Liver (tissue), 9 donors: ENCODE results near the gene TBC1D12. TPM values are rescaled to one million over a fixed set of nuclear protein-coding genes. Genes with fewer than 3 reads are reported as not detected.

Source experiments
- DNase-seq: peaks from one replicate; pipeline ENCODE4 v3.0.0-alpha.2; 2017; ENCODE audit warnings: low spot score
- H3K27ac ChIP-seq, 2 donors: one replicate each; pipeline ENCODE4 v1.7.0; 2013; ENCODE audit warnings: inconsistent platforms in 2 of 2, low read length in 2 of 2, control low read depth in 1 of 2, low read depth in 1 of 2, mild to moderate bottlenecking in 1 of 2
- H3K27me3 ChIP-seq, 4 donors: one replicate each; pipeline versions ENCODE4 v1.6.1 to v1.7.0; 2013; ENCODE audit warnings: low read length in 3 of 4, inconsistent platforms in 1 of 4, mild to moderate bottlenecking in 1 of 4, moderate library complexity in 1 of 4; ENCODE audit not compliant: control insufficient read depth in 4 of 4, insufficient read depth in 4 of 4
- H3K36me3 ChIP-seq, 4 donors: one replicate each; pipeline versions ENCODE4 v1.6.1 to v1.7.0; 2013; ENCODE audit warnings: low read length in 3 of 4, mild to moderate bottlenecking in 3 of 4, low read depth in 1 of 4, moderate library complexity in 1 of 4; ENCODE audit not compliant: control insufficient read depth in 4 of 4, insufficient read depth in 3 of 4
- H3K4me1 ChIP-seq, 4 donors: one replicate each; pipeline versions ENCODE4 v1.6.1 to v1.7.0; 2013; ENCODE audit warnings: low read length in 3 of 4, mild to moderate bottlenecking in 3 of 4, moderate library complexity in 1 of 4; ENCODE audit not compliant: control insufficient read depth in 4 of 4, insufficient read depth in 4 of 4
- H3K4me3 ChIP-seq, 3 donors: one replicate each; pipeline versions ENCODE4 v1.6.1 to v1.7.0; 2013; ENCODE audit warnings: low read length in 3 of 3, control low read depth in 1 of 3, low read depth in 1 of 3, mild to moderate bottlenecking in 1 of 3
- H3K9ac ChIP-seq, 2 donors: one replicate each; pipeline ENCODE4 v1.7.0; 2013; ENCODE audit warnings: low read length in 2 of 2, mild to moderate bottlenecking in 2 of 2, moderate library complexity in 2 of 2, control low read depth in 1 of 2, low read depth in 1 of 2
- H3K9me3 ChIP-seq, 4 donors: one replicate each; pipeline versions ENCODE4 v1.6.1 to v1.7.0; 2013; ENCODE audit warnings: low read length in 3 of 4; ENCODE audit not compliant: control insufficient read depth in 4 of 4
- ATF3 ChIP-seq: IDR thresholded peaks from 2 replicates; pipeline ENCODE4 v1.6.1; 2016; ENCODE audit warnings: antibody characterized with exemption
- EGR1 ChIP-seq, 2 donors: IDR thresholded peaks; 2 replicates each; pipeline ENCODE4 v1.6.1; 2016 to 2018; ENCODE audit warnings: antibody characterized with exemption in 2 of 2, low read depth in 2 of 2
- FOXA1 ChIP-seq: IDR thresholded peaks from 2 replicates; pipeline ENCODE4 v1.6.1; 2016; ENCODE audit warnings: antibody characterized with exemption
- FOXA2 ChIP-seq: IDR thresholded peaks from 2 replicates; pipeline ENCODE4 v1.6.1; 2016; ENCODE audit warnings: antibody characterized with exemption
- GABPA ChIP-seq, 2 donors: IDR thresholded peaks in 1 of 2; conservative IDR thresholded peaks in 1 of 2; 2 replicates each; pipeline ENCODE4 v1.6.1; 2016; ENCODE audit warnings: antibody characterized with exemption in 2 of 2, mild to moderate bottlenecking in 1 of 2, moderate library complexity in 1 of 2
- HNF4A ChIP-seq, 2 donors: conservative IDR thresholded peaks; 2 replicates each; pipeline ENCODE4 v1.6.1; 2016; ENCODE audit warnings: antibody characterized with exemption in 2 of 2, mild to moderate bottlenecking in 2 of 2
- HNF4G ChIP-seq: IDR thresholded peaks from 2 replicates; pipeline ENCODE4 v1.6.1; 2016; ENCODE audit warnings: antibody characterized with exemption
- JUND ChIP-seq, 2 donors: IDR thresholded peaks; 2 replicates each; pipeline ENCODE4 v1.6.1; 2016; ENCODE audit warnings: antibody characterized with exemption in 2 of 2
- NR2F2 ChIP-seq: IDR thresholded peaks from 2 replicates; pipeline ENCODE4 v1.6.1; 2016; ENCODE audit warnings: antibody characterized with exemption
- RAD21 ChIP-seq, 2 donors: IDR thresholded peaks; 2 replicates each; pipeline ENCODE4 v1.6.1; 2016; ENCODE audit warnings: antibody characterized with exemption in 2 of 2, mild to moderate bottlenecking in 2 of 2
- RXRA ChIP-seq, 2 donors: IDR thresholded peaks; 2 replicates each; pipeline ENCODE4 v1.6.1; 2017 to 2018; ENCODE audit warnings: antibody characterized with exemption in 2 of 2, mild to moderate bottlenecking in 1 of 2
- SP1 ChIP-seq: IDR thresholded peaks from 2 replicates; pipeline ENCODE4 v1.6.1; 2018; ENCODE audit warnings: antibody characterized with exemption, mild to moderate bottlenecking
- TAF1 ChIP-seq: conservative IDR thresholded peaks from 2 replicates; pipeline ENCODE4 v1.6.1; 2016; ENCODE audit warnings: antibody characterized with exemption, mild to moderate bottlenecking
- YY1 ChIP-seq: IDR thresholded peaks from 2 replicates; pipeline ENCODE4 v1.6.1; 2016; ENCODE audit warnings: antibody characterized with exemption, mild to moderate bottlenecking
- WGBS: extraction: QIAGEN DNeasy Blood & Tissue Kit; methylation state at CpG from one replicate; pipeline ENCODE4 v1.1.7; 2013; 5-methylcytosine and 5-hydroxymethylcytosine counted together
- polyA plus RNA-seq, 2 donors: library from polyadenylated mRNA; stranded (reverse) in 1 of 2; unstranded in 1 of 2; fragments of 200-250 nt in 1 of 2; fragments of >200 nt in 1 of 2; fragmentation: Nextera tagmentation in 1 of 2; extraction: Ambion mirVana in 1 of 2; gene quantifications; one replicate each; pipeline versions ENCODE4 v1.2.1 to v1.2.3, GENCODE V29; 2013 to 2015
- total RNA-seq, 2 donors: library from RNA; depleted of rRNA; stranded (reverse); fragments of >200 nt; gene quantifications; one replicate each; pipeline ENCODE4 v1.2.3, GENCODE V29; 2014
- TF ChIP-seq, protein P1 (sequence below): fragments of 150-350 bp; IDR thresholded peaks from 2 replicates; pipeline ENCODE4 v1.5.1; 2017; ENCODE audit warnings: improper control_type of control experiment, low read depth, low read length; ENCODE audit not compliant: missing input control
- TF ChIP-seq, protein P2 (sequence below): IDR thresholded peaks from 2 replicates; pipeline ENCODE4 v1.6.1; 2016; ENCODE audit warnings: antibody characterized with exemption
- TF ChIP-seq, protein P3 (sequence below): IDR thresholded peaks from 2 replicates; pipeline ENCODE4 v1.6.1; 2016; ENCODE audit warnings: antibody characterized with exemption
- TF ChIP-seq, protein P4 (sequence below): IDR thresholded peaks from 2 replicates; pipeline ENCODE4 v1.6.1; 2016; ENCODE audit warnings: antibody characterized with exemption, mild to moderate bottlenecking
- donor health status: healthy.
- donor health status: healthy.
- donor health status: healthy.
- donor health status: healthy.
- donor health status: healthy.

TBC1D12 gene
- total and polyA plus RNA-seq, 4 donors: 2.6 to 7.5 (median 5.0) TPM

DNA sequence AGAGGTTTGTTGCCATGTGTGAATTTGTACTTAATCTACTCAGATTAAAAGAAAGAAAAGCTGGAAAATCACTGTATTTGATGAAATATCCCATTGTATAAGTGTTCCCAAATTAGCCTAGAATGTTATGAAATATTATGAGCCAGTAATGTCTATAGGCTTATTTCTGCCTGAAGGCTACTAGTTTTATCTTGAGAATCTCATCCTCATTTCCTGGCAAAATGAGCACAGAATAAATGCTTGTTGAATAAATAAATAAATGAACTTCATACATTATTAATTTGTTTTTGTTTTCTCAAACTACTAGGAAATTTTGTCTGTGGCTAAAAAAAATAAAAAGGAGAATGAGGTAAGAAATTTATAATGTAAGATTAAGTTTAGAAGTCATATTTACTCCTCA, 168.7 kb downstream of the TBC1D12 start:
- Histone ChIP-seq H3K27ac (no peak overlapping the region), H3K9ac (no peak overlapping the region), H3K9me3 (no peaks in the 10 kb centered on the region), H3K27me3 (no peaks in the 10 kb centered on the region), H3K36me3 (no peaks in the 10 kb centered on the region), H3K4me3 (no peak overlapping the region), H3K4me1 (no peaks in the 10 kb centered on the region)
- no peak for DNase-seq
- no peak for TF ChIP-seq ATF3
- TF ChIP-seq HNF4A (conservative IDR thresholded peaks at IDR 0.05): no peak
- no peak for TF ChIP-seq GABPA (IDR thresholded peaks at IDR 0.05 in 1 of 2, conservative IDR thresholded peaks at IDR 0.05 in 1 of 2)
- no peak for TF ChIP-seq YY1
- TF ChIP-seq TAF1: no peak

DNA sequence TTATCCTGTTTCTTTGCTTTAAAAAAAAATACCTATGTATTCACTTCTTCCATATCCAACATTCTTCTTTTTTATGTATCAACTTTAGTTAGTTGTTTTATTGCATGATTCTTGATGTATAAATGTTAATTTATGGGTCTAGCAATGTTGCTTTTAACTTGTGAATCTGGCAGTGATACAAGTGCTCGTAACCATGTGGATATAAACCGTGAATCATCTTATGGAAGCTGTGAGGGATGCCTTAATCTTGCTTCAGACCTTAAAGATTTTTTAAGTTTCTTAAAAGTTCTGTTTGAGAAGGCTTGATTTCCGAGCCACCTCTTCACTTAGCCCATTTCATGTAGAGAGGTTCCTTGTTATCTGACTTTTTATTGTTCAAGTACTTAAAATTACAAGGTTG, 169.2 kb downstream of the TBC1D12 start:
- Histone ChIP-seq H3K4me1 (no peaks in the 10 kb centered on the region), H3K9me3 (no peaks in the 10 kb centered on the region), H3K27ac (no peak overlapping the region), H3K36me3 (no peaks in the 10 kb centered on the region), H3K4me3 (no peak overlapping the region), H3K27me3 (no peaks in the 10 kb centered on the region), H3K9ac (no peak overlapping the region)
- DNase-seq: no peak
- WGBS: 95% methylated on average over 3 of the region's 3 CpGs
- no peak for TF ChIP-seq HNF4G
- TF ChIP-seq, protein P1, sequence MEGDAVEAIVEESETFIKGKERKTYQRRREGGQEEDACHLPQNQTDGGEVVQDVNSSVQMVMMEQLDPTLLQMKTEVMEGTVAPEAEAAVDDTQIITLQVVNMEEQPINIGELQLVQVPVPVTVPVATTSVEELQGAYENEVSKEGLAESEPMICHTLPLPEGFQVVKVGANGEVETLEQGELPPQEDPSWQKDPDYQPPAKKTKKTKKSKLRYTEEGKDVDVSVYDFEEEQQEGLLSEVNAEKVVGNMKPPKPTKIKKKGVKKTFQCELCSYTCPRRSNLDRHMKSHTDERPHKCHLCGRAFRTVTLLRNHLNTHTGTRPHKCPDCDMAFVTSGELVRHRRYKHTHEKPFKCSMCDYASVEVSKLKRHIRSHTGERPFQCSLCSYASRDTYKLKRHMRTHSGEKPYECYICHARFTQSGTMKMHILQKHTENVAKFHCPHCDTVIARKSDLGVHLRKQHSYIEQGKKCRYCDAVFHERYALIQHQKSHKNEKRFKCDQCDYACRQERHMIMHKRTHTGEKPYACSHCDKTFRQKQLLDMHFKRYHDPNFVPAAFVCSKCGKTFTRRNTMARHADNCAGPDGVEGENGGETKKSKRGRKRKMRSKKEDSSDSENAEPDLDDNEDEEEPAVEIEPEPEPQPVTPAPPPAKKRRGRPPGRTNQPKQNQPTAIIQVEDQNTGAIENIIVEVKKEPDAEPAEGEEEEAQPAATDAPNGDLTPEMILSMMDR: no peak

GRCh38 chr10:94578790-94579189, 176.4 kb downstream of the TBC1D12 start:
- Histone ChIP-seq H3K36me3 (no peaks in the 10 kb centered on the region), H3K4me3 (no peak overlapping the region), H3K9me3 (no peaks in the 10 kb centered on the region), H3K4me1 (no peaks in the 10 kb centered on the region), H3K27ac (no peak overlapping the region), H3K27me3 (no peaks in the 10 kb centered on the region), H3K9ac (no peak overlapping the region)
- WGBS: 90% methylated on average over 4 of the region's 4 CpGs
- no peak for DNase-seq
- TF ChIP-seq RXRA (IDR thresholded peaks at IDR 0.05): no peak
- TF ChIP-seq ATF3: no peak
- TF ChIP-seq HNF4A (conservative IDR thresholded peaks at IDR 0.05): no peak
- no peak for TF ChIP-seq FOXA2
- TF ChIP-seq, protein P1: no peak
- TF ChIP-seq JUND (IDR thresholded peaks at IDR 0.05): no peak
- TF ChIP-seq TAF1: no peak
- TF ChIP-seq, protein P2, sequence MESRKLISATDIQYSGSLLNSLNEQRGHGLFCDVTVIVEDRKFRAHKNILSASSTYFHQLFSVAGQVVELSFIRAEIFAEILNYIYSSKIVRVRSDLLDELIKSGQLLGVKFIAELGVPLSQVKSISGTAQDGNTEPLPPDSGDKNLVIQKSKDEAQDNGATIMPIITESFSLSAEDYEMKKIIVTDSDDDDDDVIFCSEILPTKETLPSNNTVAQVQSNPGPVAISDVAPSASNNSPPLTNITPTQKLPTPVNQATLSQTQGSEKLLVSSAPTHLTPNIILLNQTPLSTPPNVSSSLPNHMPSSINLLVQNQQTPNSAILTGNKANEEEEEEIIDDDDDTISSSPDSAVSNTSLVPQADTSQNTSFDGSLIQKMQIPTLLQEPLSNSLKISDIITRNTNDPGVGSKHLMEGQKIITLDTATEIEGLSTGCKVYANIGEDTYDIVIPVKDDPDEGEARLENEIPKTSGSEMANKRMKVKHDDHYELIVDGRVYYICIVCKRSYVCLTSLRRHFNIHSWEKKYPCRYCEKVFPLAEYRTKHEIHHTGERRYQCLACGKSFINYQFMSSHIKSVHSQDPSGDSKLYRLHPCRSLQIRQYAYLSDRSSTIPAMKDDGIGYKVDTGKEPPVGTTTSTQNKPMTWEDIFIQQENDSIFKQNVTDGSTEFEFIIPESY: no peak
- TF ChIP-seq, protein P3, sequence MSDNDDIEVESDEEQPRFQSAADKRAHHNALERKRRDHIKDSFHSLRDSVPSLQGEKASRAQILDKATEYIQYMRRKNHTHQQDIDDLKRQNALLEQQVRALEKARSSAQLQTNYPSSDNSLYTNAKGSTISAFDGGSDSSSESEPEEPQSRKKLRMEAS: no peak
- TF ChIP-seq FOXA1: no peak
- TF ChIP-seq, protein P4, sequence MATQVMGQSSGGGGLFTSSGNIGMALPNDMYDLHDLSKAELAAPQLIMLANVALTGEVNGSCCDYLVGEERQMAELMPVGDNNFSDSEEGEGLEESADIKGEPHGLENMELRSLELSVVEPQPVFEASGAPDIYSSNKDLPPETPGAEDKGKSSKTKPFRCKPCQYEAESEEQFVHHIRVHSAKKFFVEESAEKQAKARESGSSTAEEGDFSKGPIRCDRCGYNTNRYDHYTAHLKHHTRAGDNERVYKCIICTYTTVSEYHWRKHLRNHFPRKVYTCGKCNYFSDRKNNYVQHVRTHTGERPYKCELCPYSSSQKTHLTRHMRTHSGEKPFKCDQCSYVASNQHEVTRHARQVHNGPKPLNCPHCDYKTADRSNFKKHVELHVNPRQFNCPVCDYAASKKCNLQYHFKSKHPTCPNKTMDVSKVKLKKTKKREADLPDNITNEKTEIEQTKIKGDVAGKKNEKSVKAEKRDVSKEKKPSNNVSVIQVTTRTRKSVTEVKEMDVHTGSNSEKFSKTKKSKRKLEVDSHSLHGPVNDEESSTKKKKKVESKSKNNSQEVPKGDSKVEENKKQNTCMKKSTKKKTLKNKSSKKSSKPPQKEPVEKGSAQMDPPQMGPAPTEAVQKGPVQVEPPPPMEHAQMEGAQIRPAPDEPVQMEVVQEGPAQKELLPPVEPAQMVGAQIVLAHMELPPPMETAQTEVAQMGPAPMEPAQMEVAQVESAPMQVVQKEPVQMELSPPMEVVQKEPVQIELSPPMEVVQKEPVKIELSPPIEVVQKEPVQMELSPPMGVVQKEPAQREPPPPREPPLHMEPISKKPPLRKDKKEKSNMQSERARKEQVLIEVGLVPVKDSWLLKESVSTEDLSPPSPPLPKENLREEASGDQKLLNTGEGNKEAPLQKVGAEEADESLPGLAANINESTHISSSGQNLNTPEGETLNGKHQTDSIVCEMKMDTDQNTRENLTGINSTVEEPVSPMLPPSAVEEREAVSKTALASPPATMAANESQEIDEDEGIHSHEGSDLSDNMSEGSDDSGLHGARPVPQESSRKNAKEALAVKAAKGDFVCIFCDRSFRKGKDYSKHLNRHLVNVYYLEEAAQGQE: no peak
- TF ChIP-seq RAD21 (IDR thresholded peaks at IDR 0.05): no peak
- TF ChIP-seq GABPA (IDR thresholded peaks at IDR 0.05 in 1 of 2, conservative IDR thresholded peaks at IDR 0.05 in 1 of 2): no peak
- no peak for TF ChIP-seq EGR1 (IDR thresholded peaks at IDR 0.05; ENCODE audit: low read depth in 2 of 2)
- no peak for TF ChIP-seq SP1
- TF ChIP-seq NR2F2: no peak
- no peak for TF ChIP-seq HNF4G
